GM20000 (cell line): ENCODE results near the gene ADGRD1.
A peak's percentile ranks its signal among the peaks of the same experiment; 100 is the strongest.

ENCODE experiments used
- DNase-seq: peaks from one replicate; pipeline ENCODE4 v3.0.0; 2012; ENCODE audit warnings: low spot score
- CTCF ChIP-seq: IDR thresholded peaks from 2 replicates; pipeline ENCODE4 v1.5.1; 2012; ENCODE audit warnings: mild to moderate bottlenecking, control low read depth; ENCODE audit errors: extremely low read depth, missing control alignments

ADGRD1 gene

GRCh38 chr12:131003036-131003715 lies 49.5 kb downstream of the ADGRD1 start:
- TF ChIP-seq CTCF = no peak
- DNase-seq = no peak

GRCh38 chr12:131003716-131004045 lies 50.0 kb downstream of the ADGRD1 start:
- no peak for DNase-seq
- TF ChIP-seq CTCF = no peak

GRCh38 chr12:131004166-131004565 lies 50.5 kb downstream of the ADGRD1 start:
- DNase-seq = peak; percentile 39
- TF ChIP-seq CTCF = no peak

GRCh38 chr12:131005161-131006035 lies 51.7 kb downstream of the ADGRD1 start:
- no peak for TF ChIP-seq CTCF
- no peak for DNase-seq

GRCh38 chr12:131006036-131006735 lies 52.5 kb downstream of the ADGRD1 start:
- TF ChIP-seq CTCF = no peak
- no peak for DNase-seq

GRCh38 chr12:131007031-131007739 lies 53.5 kb downstream of the ADGRD1 start:
- DNase-seq = no peak
- TF ChIP-seq CTCF = no peak
